Smooth muscle cell (in vitro differentiated cells): ENCODE results near the gene SRPX2. TPM values are rescaled to one million over a fixed set of nuclear protein-coding genes. Genes with fewer than 3 reads are reported as not detected.

ENCODE experiments used
- DNase-seq: peaks from one replicate; lab custom pipeline; 2025; ENCODE audit not compliant: unreplicated experiment; lab: John Stamatoyannopoulos, UW
- H2AFZ ChIP-seq: fragments of 200-600 bp; sonication (generic); 2 replicates; pipeline ENCODE4 v1.6.0; 2016; ENCODE audit warnings: antibody characterized with exemption, low read depth, mild to moderate bottlenecking
- H3F3A ChIP-seq: fragments of 200-600 bp; sonication (generic); 2 replicates; pipeline ENCODE4 v1.6.0; 2017; ENCODE audit warnings: antibody characterized with exemption, low read depth
- H3K27ac ChIP-seq: fragments of 200-600 bp; sonication (generic); 2 replicates; pipeline ENCODE4 v1.5.1; 2016; ENCODE audit warnings: low read depth, mild to moderate bottlenecking
- H3K27me3 ChIP-seq: fragments of 200-600 bp; sonication (generic); 2 replicates; pipeline ENCODE4 v1.6.1; 2016; ENCODE audit warnings: low read depth, mild to moderate bottlenecking
- H3K36me3 ChIP-seq: fragments of 200-600 bp; sonication (generic); 2 replicates; pipeline ENCODE4 v1.5.1; 2016; ENCODE audit warnings: low read depth
- H3K4me1 ChIP-seq: fragments of 200-600 bp; sonication (generic); 2 replicates; pipeline ENCODE4 v1.5.1; 2016; ENCODE audit warnings: low read depth
- H3K4me2 ChIP-seq: fragments of 200-600 bp; sonication (generic); 2 replicates; pipeline ENCODE4 v1.6.0; 2016; ENCODE audit warnings: mild to moderate bottlenecking
- H3K4me3 ChIP-seq: fragments of 200-600 bp; sonication (generic); 2 replicates; pipeline ENCODE4 v1.5.1; 2016; ENCODE audit warnings: mild to moderate bottlenecking
- H3K79me2 ChIP-seq: fragments of 200-600 bp; sonication (generic); 2 replicates; pipeline ENCODE4 v1.6.0; 2016; ENCODE audit warnings: low read depth, mild to moderate bottlenecking
- H3K9ac ChIP-seq: fragments of 200-600 bp; sonication (generic); 2 replicates; pipeline ENCODE4 v1.6.0; 2016; ENCODE audit warnings: low read depth
- H3K9me3 ChIP-seq: fragments of 200-600 bp; sonication (generic); replicated peaks from 2 replicates; pipeline ENCODE4 v1.5.1; 2016; ENCODE audit warnings: low read depth
- H4K20me1 ChIP-seq: fragments of 200-600 bp; sonication (generic); 2 replicates; pipeline ENCODE4 v1.6.0; 2016; ENCODE audit warnings: low read depth
- CTCF ChIP-seq: fragments of 200-600 bp; sonication (generic); IDR thresholded peaks from 2 replicates; pipeline ENCODE4 v1.5.1; 2017; ENCODE audit warnings: borderline replicate concordance, mild to moderate bottlenecking, antibody characterized with exemption; ENCODE audit not compliant: insufficient read depth, poor library complexity, severe bottlenecking
- WGBS: methylation state at CpG from one replicate; pipeline ENCODE4 v1.1.7; 2016; ENCODE audit warnings: low lambda C conversion rate; 5-methylcytosine and 5-hydroxymethylcytosine counted together
- polyA plus RNA-seq: library from polyadenylated mRNA; unstranded; fragments of >200 nt; fragmentation: Nextera tagmentation; extraction: Ambion mirVana; gene quantifications from 2 replicates; pipeline ENCODE4 v1.2.1, GENCODE V29; 2016
- total RNA-seq: library from RNA; depleted of rRNA; stranded (reverse); fragments of >200 nt; gene quantifications from 2 replicates; pipeline ENCODE4 v1.2.3, GENCODE V29; 2014

The SRPX2 gene
- total and polyA plus RNA-seq, 2 experiments from 2014 or later, result 118 to 215 TPM

GRCh38 chrX:100700809-100701208 lies 56.8 kb downstream of the SRPX2 start:
- 100% methylated on average over 1 of the region's 1 CpG for WGBS
- H4K20me1 ChIP-seq, result no peaks in the 10 kb centered on the region

DNA sequence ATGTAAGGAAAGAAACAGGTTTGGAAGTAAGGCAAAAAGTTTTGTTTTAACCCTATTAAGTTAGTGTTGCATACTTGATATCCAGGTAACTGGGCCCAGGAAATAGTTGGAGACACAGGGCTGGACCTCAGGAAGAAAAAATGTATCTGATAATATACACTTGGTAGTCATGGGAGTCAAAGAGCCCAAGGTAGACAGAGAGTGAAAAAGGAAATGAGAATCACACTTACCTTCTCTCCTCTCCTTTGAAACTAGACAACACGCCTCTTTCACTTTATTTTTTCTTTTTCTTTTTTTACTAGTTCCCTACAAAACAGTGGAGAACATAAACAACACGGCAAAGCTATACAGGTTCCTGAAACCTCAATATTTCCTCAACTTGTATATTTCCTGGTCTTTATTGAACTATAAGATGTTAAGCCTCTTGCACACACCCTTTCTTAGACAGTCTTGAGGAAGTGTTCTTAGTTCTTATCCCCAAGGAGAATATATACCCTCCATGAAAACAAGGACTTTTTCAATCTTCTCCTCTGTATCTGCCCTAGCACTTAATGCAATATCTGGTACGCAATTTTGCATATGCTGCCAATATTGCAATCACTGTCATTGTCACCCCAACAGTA lies 60.7 kb downstream of the SRPX2 start:
- Histone ChIP-seq H3K79me2 (no peaks in the 10 kb centered on the region), H3K4me2 (no peak overlapping the region), H3K4me3 (no peak overlapping the region), H3F3A (no peaks in the 10 kb centered on the region), H3K27ac (no peak overlapping the region), H2AFZ (no peak overlapping the region), H3K4me1 (no peaks in the 10 kb centered on the region), H3K36me3 (no peaks in the 10 kb centered on the region), H3K9ac (no peak overlapping the region), H4K20me1 (no peaks in the 10 kb centered on the region), H3K27me3 (no peaks in the 10 kb centered on the region), H3K9me3 (no peaks in the 10 kb centered on the region)
- WGBS, result 58% methylated on average over 3 of the region's 3 CpGs
- DNase-seq, result no peak
- no peak for TF ChIP-seq CTCF

More at GRCh38 chrX:100700809-100701208, 56.8 kb downstream of the SRPX2 start:
- Histone ChIP-seq H3K4me3 (no peak overlapping the region), H3K9me3 (no peaks in the 10 kb centered on the region), H3K9ac (no peak overlapping the region), H3K4me2 (no peak overlapping the region), H3K27ac (no peak overlapping the region), H3K4me1 (no peaks in the 10 kb centered on the region), H3K36me3 (no peaks in the 10 kb centered on the region), H2AFZ (no peak overlapping the region), H3F3A (no peaks in the 10 kb centered on the region), H3K27me3 (no peaks in the 10 kb centered on the region), H3K79me2 (no peaks in the 10 kb centered on the region)
- no peak for TF ChIP-seq CTCF
- DNase-seq, result no peak

GRCh38 chrX:100710816-100711215 lies 66.8 kb downstream of the SRPX2 start:
- Histone ChIP-seq H3K27me3 (no peaks in the 10 kb centered on the region), H4K20me1 (no peaks in the 10 kb centered on the region), H3F3A (no peaks in the 10 kb centered on the region), H3K4me3 (no peak overlapping the region), H3K79me2 (no peaks in the 10 kb centered on the region), H3K27ac (no peak overlapping the region), H3K9me3 (no peaks in the 10 kb centered on the region), H2AFZ (no peak overlapping the region), H3K9ac (no peak overlapping the region), H3K36me3 (no peaks in the 10 kb centered on the region), H3K4me2 (no peak overlapping the region), H3K4me1 (no peaks in the 10 kb centered on the region)
- 57% methylated on average over 3 of the region's 3 CpGs for WGBS
- DNase-seq, result no peak
- TF ChIP-seq CTCF, result no peak

- no peak for DNase-seq
- 81% methylated on average over 8 of the region's 8 CpGs for WGBS
- Histone ChIP-seq H3K4me2 (no peak overlapping the region), H3F3A (no peaks in the 10 kb centered on the region), H3K9ac (no peak overlapping the region), H3K27ac (no peak overlapping the region), H3K36me3 (no peaks in the 10 kb centered on the region), H4K20me1 (no peaks in the 10 kb centered on the region), H3K79me2 (no peaks in the 10 kb centered on the region), H3K9me3 (no peaks in the 10 kb centered on the region), H3K27me3 (no peaks in the 10 kb centered on the region), H2AFZ (no peak overlapping the region), H3K4me3 (no peak overlapping the region), H3K4me1 (no peaks in the 10 kb centered on the region)
- TF ChIP-seq CTCF, result no peak
Observed at GRCh38 chrX:100717363-100717762, 73.4 kb downstream of the SRPX2 start.
